ENCODE results near the gene NMT2.

The NMT2 gene

GRCh38 chr10:15197911-15198310, 29.4 kb upstream of the NMT2 start:
- H3K27ac Mint-ChIP-seq (ENCODE audit: low read depth): no peak overlapping the region
- peaks cover 19% of the 10 kb centered on the region for H3K4me1 Mint-ChIP-seq
- ATAC-seq (replicated peaks; ENCODE audit: extremely low read depth, poor library complexity, severe bottlenecking): no peak
- H3K4me3 Mint-ChIP-seq: no peak overlapping the region
- no peak for DNase-seq (ENCODE audit: low spot score in 2 of 2)
- H3K27me3 Mint-ChIP-seq: no peaks in the 10 kb centered on the region
- H3K36me3 Mint-ChIP-seq (ENCODE audit: insufficient read depth): no peaks in the 10 kb centered on the region
- no peaks in the 10 kb centered on the region for H3K9me3 Mint-ChIP-seq

DNA sequence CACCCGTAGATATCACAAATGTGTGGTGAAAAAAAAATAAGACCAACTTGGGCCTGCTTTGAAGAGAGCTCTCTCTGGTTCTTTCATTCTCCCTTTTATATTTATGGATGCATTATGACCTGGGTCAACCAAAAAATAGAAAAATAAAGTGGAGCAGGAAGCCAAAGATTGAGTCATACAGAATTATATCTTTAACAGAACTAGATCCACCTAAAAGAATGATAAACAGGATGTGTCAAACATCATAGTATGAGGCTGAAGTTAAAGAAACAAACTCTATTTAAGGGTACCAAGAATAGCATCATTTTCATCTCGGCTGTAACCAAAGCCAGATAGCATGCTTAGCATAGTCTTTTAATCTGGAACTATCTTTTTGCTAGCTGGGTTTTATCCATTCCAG, 28.8 kb upstream of the NMT2 start:
- Mint-ChIP-seq H3K27ac (ENCODE audit: low read depth) (peak overlapping the region; percentile 75), H3K9me3 (no peaks in the 10 kb centered on the region), H3K4me1 (peaks cover 19% of the 10 kb centered on the region), H3K36me3 (ENCODE audit: insufficient read depth) (no peaks in the 10 kb centered on the region), H3K4me3 (peak overlapping the region; percentile 37), H3K27me3 (no peaks in the 10 kb centered on the region)
- DNase-seq (ENCODE audit: low spot score in 2 of 2): no peak
- peak; percentile 54 for ATAC-seq (replicated peaks; ENCODE audit: extremely low read depth, poor library complexity, severe bottlenecking)

GRCh38 chr10:15196021-15196834, 27.7 kb upstream of the NMT2 start:
- Mint-ChIP-seq H3K27me3 (no peaks in the 10 kb centered on the region), H3K27ac (ENCODE audit: low read depth) (peak overlapping the region; percentile 75), H3K9me3 (no peaks in the 10 kb centered on the region), H3K4me1 (peaks cover 19% of the 10 kb centered on the region), H3K4me3 (peak overlapping the region; percentile 38), H3K36me3 (ENCODE audit: insufficient read depth) (no peaks in the 10 kb centered on the region)
- no peak for DNase-seq (ENCODE audit: low spot score in 2 of 2)
- no peak for ATAC-seq (replicated peaks; ENCODE audit: extremely low read depth, poor library complexity, severe bottlenecking)

GRCh38 chr10:15189133-15189885, 20.8 kb upstream of the NMT2 start:
- H3K4me3 Mint-ChIP-seq: no peak overlapping the region
- H3K36me3 Mint-ChIP-seq (ENCODE audit: insufficient read depth): no peaks in the 10 kb centered on the region
- H3K27me3 Mint-ChIP-seq: no peaks in the 10 kb centered on the region
- no peak for ATAC-seq (replicated peaks; ENCODE audit: extremely low read depth, poor library complexity, severe bottlenecking)
- H3K4me1 Mint-ChIP-seq: peaks cover 19% of the 10 kb centered on the region
- H3K9me3 Mint-ChIP-seq: no peaks in the 10 kb centered on the region
- DNase-seq (ENCODE audit: low spot score in 2 of 2): no peak
- no peak overlapping the region for H3K27ac Mint-ChIP-seq (ENCODE audit: low read depth)

DNA sequence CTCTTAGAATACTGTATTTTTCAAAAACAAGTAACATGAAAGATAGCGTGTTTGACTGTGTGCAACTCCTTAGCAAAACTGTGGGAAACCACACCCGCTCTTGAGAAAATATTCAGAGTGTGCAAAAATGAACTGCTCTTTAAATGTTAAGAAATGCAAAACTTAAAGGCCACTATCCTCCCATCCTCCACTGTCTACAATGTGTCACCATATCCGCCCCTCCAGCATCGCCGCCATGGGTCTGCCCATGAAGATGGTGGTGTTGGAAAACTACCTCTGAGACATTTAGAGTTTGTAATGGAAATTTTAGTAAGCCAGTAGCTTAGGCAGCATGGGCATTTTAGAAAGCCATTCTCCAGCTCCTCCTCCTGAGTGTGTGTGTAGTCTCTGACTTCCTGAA, 20.1 kb upstream of the NMT2 start:
- no peak for DNase-seq (ENCODE audit: low spot score in 2 of 2)

DNA sequence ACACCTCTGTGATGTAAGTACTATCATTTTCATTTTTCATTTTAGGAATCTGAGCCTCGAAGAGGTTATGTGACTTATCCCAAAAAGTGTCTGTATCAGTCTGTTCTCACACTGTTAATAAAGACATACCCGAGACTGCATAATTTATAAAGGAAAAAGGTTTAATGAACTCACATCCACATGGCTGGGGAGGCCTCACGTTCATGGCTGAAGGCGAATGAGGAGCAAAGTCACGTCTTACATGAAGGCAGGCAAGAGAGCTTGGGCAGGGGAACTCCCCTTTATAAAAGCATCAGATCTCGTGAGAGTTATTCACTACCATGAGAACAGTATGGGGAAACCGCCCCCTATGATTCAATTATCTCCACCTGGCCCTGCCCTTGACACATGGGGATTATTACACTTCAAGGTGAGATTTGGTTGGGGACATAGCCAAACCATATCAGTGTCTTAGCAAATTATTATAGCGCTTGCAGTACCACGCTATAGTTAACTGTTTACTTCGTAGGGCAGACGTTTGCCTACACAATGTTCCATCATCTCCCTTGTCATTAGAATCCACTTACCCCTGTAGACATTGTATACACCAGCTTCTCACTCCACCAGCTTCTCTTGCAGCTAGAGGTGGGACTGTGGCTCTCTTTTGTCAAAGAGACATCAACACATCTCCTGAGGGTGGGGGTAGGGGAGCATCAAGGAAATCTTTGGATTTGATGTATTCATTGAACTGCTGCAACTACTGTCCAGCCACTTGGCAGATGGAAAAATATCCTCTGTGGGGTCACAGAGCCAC, 15.4 kb upstream of the NMT2 start:
- Mint-ChIP-seq H3K27me3 (no peaks in the 10 kb centered on the region), H3K36me3 (ENCODE audit: insufficient read depth) (peaks cover 2% of the 10 kb centered on the region), H3K9me3 (no peaks in the 10 kb centered on the region), H3K4me3 (no peak overlapping the region), H3K27ac (ENCODE audit: low read depth) (no peak overlapping the region), H3K4me1 (peaks cover 25% of the 10 kb centered on the region)
- no peak for DNase-seq (ENCODE audit: low spot score in 2 of 2)
- ATAC-seq (replicated peaks; ENCODE audit: extremely low read depth, poor library complexity, severe bottlenecking): no peak

More for the DNA sequence above, 20.1 kb upstream of the NMT2 start:
- H3K4me3 Mint-ChIP-seq: no peak overlapping the region
- H3K27ac Mint-ChIP-seq (ENCODE audit: low read depth): no peak overlapping the region
- no peak for ATAC-seq (replicated peaks; ENCODE audit: extremely low read depth, poor library complexity, severe bottlenecking)
- no peaks in the 10 kb centered on the region for H3K9me3 Mint-ChIP-seq
- peaks cover under 1% of the 10 kb centered on the region for H3K36me3 Mint-ChIP-seq (ENCODE audit: insufficient read depth)
- no peaks in the 10 kb centered on the region for H3K27me3 Mint-ChIP-seq
- peaks cover 19% of the 10 kb centered on the region for H3K4me1 Mint-ChIP-seq

DNA sequence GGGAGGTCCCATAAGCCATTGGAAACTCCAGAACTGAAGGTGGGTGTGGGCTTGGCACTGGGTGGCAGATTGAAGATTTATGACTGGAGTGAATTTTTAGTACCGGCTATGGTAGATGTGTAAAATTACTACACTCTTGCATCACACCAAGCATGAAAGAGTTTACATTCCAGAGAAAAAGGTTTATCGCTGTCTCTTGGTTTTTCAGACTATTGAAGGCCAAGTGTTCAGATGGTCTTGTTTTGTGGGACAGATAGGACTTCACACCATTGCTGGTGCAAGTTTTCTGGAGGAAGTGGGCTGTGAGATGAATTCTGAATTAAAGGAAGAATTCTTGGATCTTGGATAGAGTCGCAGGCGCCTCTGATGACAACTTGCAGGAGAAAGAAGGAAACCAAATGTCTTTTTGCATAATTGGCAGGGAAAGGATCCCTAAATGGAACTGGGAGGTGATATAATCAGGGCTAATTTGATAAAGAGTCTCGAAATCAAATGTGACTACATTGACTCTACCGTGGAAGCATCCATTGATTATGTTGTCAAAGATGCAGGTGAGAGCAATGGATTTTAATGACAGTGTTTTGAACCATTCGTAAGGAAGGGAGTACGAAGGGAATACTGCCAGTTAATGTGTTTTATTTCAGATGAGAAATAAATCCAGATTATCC, 14.2 kb upstream of the NMT2 start:
- no peak for DNase-seq (ENCODE audit: low spot score in 2 of 2)
- no peak for ATAC-seq (replicated peaks; ENCODE audit: extremely low read depth, poor library complexity, severe bottlenecking)
- peaks cover 2% of the 10 kb centered on the region for H3K36me3 Mint-ChIP-seq (ENCODE audit: insufficient read depth)
- no peak overlapping the region for H3K4me3 Mint-ChIP-seq
- H3K4me1 Mint-ChIP-seq: peaks cover 25% of the 10 kb centered on the region
- H3K27ac Mint-ChIP-seq (ENCODE audit: low read depth): no peak overlapping the region
- no peaks in the 10 kb centered on the region for H3K9me3 Mint-ChIP-seq
- no peaks in the 10 kb centered on the region for H3K27me3 Mint-ChIP-seq

DNA sequence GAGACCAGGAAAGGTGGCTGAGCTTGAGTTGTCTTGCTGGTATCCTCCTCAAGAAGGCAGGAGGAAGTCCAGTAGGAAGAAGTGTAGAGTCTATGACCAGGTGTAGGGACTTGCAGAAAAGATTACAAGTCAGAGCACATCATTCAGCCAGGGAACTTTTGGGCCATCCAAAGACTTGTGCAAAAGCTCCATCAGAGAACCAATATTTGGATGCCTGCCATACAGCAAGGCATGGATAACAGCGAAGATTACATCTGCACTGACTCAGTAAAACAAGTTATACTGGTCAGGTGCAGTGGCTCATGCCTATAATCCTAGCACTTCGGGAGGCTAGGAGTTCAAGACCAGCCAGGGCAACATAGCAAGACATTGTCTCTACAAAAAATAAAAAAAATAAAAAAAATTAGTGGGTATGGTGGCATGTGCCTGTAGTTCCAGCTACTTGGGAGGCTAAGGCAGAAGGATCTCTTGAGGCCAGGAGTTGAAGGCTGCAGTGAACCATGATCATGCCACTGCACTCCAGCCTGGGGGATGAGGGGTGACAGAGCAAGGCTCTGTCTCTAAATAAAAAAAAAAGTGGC, 13.2 kb upstream of the NMT2 start:
- Mint-ChIP-seq H3K27ac (ENCODE audit: low read depth) (no peak overlapping the region), H3K9me3 (no peaks in the 10 kb centered on the region), H3K4me3 (no peak overlapping the region), H3K36me3 (ENCODE audit: insufficient read depth) (peaks cover 2% of the 10 kb centered on the region), H3K27me3 (no peaks in the 10 kb centered on the region), H3K4me1 (peaks cover 21% of the 10 kb centered on the region)
- ATAC-seq (replicated peaks; ENCODE audit: extremely low read depth, poor library complexity, severe bottlenecking) (no peak), DNase-seq (ENCODE audit: low spot score in 2 of 2) (no peak)

GRCh38 chr10:15180736-15181135, 12.2 kb upstream of the NMT2 start:
- Mint-ChIP-seq H3K4me3 (no peak overlapping the region), H3K27ac (ENCODE audit: low read depth) (no peak overlapping the region), H3K4me1 (peaks cover 13% of the 10 kb centered on the region), H3K27me3 (no peaks in the 10 kb centered on the region), H3K9me3 (no peaks in the 10 kb centered on the region), H3K36me3 (ENCODE audit: insufficient read depth) (peaks cover 2% of the 10 kb centered on the region)
- DNase-seq (ENCODE audit: low spot score in 2 of 2) (no peak), ATAC-seq (replicated peaks; ENCODE audit: extremely low read depth, poor library complexity, severe bottlenecking) (no peak)

DNA sequence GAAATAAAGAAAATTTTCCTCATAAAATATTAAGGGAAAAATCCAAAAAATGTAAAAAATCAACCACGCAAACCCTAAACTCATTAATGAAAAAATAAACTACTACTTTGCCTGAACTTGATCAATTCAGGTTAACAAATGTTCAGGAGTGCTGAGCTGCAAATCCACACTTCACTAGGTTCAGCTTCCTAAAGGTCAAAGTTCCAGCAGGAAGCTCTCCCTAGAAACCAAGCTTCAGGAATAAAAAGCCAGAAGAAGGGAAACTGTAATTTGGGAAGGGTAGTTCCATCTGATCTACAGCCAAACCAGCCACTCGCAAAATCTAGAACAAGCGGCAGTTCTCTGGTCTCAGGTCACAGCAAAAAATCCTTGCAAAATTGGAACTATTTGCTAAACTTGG, 7.8 kb upstream of the NMT2 start:
- Mint-ChIP-seq H3K9me3 (no peaks in the 10 kb centered on the region), H3K4me3 (no peak overlapping the region), H3K27ac (ENCODE audit: low read depth) (no peak overlapping the region), H3K4me1 (peaks cover 18% of the 10 kb centered on the region), H3K27me3 (no peaks in the 10 kb centered on the region), H3K36me3 (ENCODE audit: insufficient read depth) (peaks cover 2% of the 10 kb centered on the region)
- no peak for DNase-seq (ENCODE audit: low spot score in 2 of 2)
- no peak for ATAC-seq (replicated peaks; ENCODE audit: extremely low read depth, poor library complexity, severe bottlenecking)

DNA sequence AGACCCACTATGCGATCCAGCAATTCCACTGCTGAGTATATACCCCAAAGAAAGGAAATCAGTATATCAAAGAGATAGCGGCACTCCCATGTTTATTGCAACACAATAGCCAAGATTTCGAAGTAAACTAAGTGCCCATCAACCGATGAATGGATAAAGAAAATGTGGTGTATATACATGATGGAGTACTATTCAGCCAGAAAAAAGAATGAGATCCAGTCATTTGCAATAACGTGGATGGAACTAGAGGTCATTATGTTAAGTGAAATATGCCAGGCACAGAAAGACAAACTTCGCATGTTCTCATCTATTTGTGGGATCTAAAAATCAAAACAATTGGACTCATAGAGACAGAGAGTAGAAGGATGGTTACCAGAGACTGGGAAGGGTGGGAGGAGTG, 7.1 kb upstream of the NMT2 start:
- DNase-seq (ENCODE audit: low spot score in 2 of 2) (no peak), ATAC-seq (replicated peaks; ENCODE audit: extremely low read depth, poor library complexity, severe bottlenecking) (no peak)
- no peak overlapping the region for H3K4me3 Mint-ChIP-seq
- H3K9me3 Mint-ChIP-seq: no peaks in the 10 kb centered on the region
- H3K4me1 Mint-ChIP-seq: peaks cover 21% of the 10 kb centered on the region
- no peak overlapping the region for H3K27ac Mint-ChIP-seq (ENCODE audit: low read depth)
- H3K27me3 Mint-ChIP-seq: no peaks in the 10 kb centered on the region
- H3K36me3 Mint-ChIP-seq (ENCODE audit: insufficient read depth): peaks cover 2% of the 10 kb centered on the region

- ATAC-seq (replicated peaks; ENCODE audit: extremely low read depth, poor library complexity, severe bottlenecking) (no peak), DNase-seq (ENCODE audit: low spot score in 2 of 2) (no peak)
- Mint-ChIP-seq H3K4me1 (peaks cover 42% of the 10 kb centered on the region), H3K4me3 (no peak overlapping the region), H3K27me3 (no peaks in the 10 kb centered on the region), H3K36me3 (ENCODE audit: insufficient read depth) (peaks cover 7% of the 10 kb centered on the region), H3K27ac (ENCODE audit: low read depth) (peak overlapping the region; percentile 1), H3K9me3 (no peaks in the 10 kb centered on the region)
Observed at GRCh38 chr10:15172306-15172840, 3.9 kb upstream of the NMT2 start.
